ENCODE data around the gene CD101.

The CD101 gene

DNA sequence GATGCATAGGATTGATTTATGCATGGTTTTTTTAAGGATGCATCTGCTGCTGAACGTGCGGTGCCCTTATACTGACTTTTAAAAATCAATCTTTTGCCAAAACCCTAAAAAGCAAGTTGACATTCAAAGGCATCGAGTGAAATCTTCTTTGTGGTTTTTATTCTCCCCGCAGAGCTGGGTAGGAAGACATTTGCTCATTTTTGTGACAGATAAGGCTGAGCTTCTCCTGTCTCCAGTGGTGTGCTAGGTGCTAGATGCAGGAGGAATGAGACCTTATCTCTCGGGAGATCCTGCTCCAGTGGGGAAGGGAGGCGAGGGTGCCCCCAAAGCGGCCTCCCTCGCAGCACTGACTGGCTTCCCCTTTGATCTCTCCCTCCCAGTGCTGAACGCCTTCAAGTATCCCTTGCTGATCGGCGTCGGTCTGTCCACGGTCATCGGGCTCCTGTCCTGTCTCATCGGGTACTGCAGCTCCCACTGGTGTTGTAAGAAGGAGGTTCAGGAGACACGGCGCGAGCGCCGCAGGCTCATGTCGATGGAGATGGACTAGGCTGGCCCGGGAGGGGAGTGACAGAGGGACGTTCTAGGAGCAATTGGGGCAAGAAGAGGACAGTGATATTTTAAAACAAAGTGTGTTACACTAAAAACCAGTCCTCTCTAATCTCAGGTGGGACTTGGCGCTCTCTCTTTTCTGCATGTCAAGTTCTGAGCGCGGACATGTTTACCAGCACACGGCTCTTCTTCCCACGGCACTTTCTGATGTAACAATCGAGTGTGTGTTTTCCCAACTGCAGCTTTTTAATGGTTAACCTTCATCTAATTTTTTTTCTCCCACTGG, 14.9 kb upstream of the CD101 start:
- Histone ChIP-seq H3K27me3 (ENCODE audit: insufficient read depth, low read length) (no peaks in the 10 kb centered on the region), H3K4me1 (ENCODE audit: insufficient read depth, low read length) (peaks cover 4% of the 10 kb centered on the region)

GRCh38 chr1:116987256-116987555, 14.4 kb upstream of the CD101 start:
- Histone ChIP-seq H3K27me3 (ENCODE audit: insufficient read depth, low read length) (no peaks in the 10 kb centered on the region), H3K36me3 (ENCODE audit: insufficient read depth, low read length) (peaks cover 21% of the 10 kb centered on the region), H3K9ac (ENCODE audit: low read depth, low read length) (no peak overlapping the region), H3K4me1 (ENCODE audit: insufficient read depth, low read length) (peaks cover 8% of the 10 kb centered on the region), H3K27ac (ENCODE audit: low read depth, low read length) (no peak overlapping the region), H3K4me3 (ENCODE audit: low read length) (no peak overlapping the region), H3K9me3 (ENCODE audit: insufficient read depth, low read depth, low read length) (no peaks in the 10 kb centered on the region)
- 94% methylated on average over 11 of the region's 11 CpGs for WGBS

More for the DNA sequence above, 14.9 kb upstream of the CD101 start:
- no peak overlapping the region for H3K4me3 ChIP-seq (ENCODE audit: low read length)
- 91% methylated on average over 29 of the region's 29 CpGs for WGBS
- no peak overlapping the region for H3K9ac ChIP-seq (ENCODE audit: low read depth, low read length)
- H3K36me3 ChIP-seq (ENCODE audit: insufficient read depth, low read length) = peaks cover 19% of the 10 kb centered on the region; the same call in 1 of the 2 replicates
- no peak overlapping the region for H3K27ac ChIP-seq (ENCODE audit: low read depth, low read length)
- H3K9me3 ChIP-seq (ENCODE audit: insufficient read depth, low read depth, low read length) = no peaks in the 10 kb centered on the region

GRCh38 chr1:116988248-116988647, 13.3 kb upstream of the CD101 start:
- no peaks in the 10 kb centered on the region for H3K27me3 ChIP-seq (ENCODE audit: insufficient read depth, low read length)
- H3K4me1 ChIP-seq (ENCODE audit: insufficient read depth, low read length) = peaks cover 8% of the 10 kb centered on the region
- H3K27ac ChIP-seq (ENCODE audit: low read depth, low read length) = no peak overlapping the region
- H3K4me3 ChIP-seq (ENCODE audit: low read length) = no peak overlapping the region
- 84% methylated on average over 7 of the region's 7 CpGs for WGBS
- no peak overlapping the region for H3K9ac ChIP-seq (ENCODE audit: low read depth, low read length)
- H3K9me3 ChIP-seq (ENCODE audit: insufficient read depth, low read depth, low read length) = no peaks in the 10 kb centered on the region
- peaks cover 24% of the 10 kb centered on the region for H3K36me3 ChIP-seq (ENCODE audit: insufficient read depth, low read length)

DNA sequence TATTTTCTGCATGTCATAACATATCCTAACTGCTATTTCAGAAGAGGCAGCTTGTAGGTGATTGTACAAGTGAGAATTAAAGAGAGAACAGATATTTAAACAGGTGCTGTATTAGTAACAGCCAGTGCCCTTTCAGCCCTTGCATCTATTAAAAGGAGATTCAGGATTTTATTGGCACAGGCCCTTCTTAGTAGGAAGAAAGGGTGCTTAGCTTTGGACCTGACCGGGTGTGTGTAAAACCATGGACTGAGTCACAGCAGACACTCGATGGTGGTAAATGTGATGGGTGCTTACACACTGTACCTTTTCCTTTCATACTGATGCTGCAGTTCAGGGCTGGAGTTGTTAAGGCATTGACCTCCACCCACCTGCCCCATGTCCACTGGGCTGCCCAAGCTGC, 12.7 kb upstream of the CD101 start:
- H3K9me3 ChIP-seq (ENCODE audit: insufficient read depth, low read depth, low read length) = no peaks in the 10 kb centered on the region
- no peak overlapping the region for H3K9ac ChIP-seq (ENCODE audit: low read depth, low read length)
- no peaks in the 10 kb centered on the region for H3K27me3 ChIP-seq (ENCODE audit: insufficient read depth, low read length)
- WGBS = 100% methylated on average over 2 of the region's 2 CpGs
- H3K27ac ChIP-seq (ENCODE audit: low read depth, low read length) = no peak overlapping the region
- H3K4me3 ChIP-seq (ENCODE audit: low read length) = no peak overlapping the region
- H3K4me1 ChIP-seq (ENCODE audit: insufficient read depth, low read length) = peaks cover 8% of the 10 kb centered on the region
- H3K36me3 ChIP-seq (ENCODE audit: insufficient read depth, low read length) = peaks cover 24% of the 10 kb centered on the region

DNA sequence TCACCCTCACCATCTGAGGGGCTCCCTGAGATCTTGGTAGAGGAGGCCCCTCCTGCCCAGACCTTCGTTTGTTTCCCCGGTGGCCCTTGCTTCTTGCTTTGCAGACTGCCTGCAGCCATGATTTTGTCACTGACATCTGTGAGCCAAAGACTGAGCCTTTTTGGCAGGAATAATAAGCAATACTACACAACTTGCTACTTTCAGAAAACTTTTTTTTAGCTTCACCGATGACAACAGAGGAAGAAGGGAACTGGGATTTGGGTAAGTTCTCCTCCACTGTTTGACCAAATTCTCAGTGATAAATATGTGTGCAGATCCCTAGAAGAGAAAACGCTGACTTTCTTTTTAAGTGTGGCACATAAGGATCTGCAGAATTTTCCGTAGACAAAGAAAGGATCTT, 11.7 kb upstream of the CD101 start:
- peaks cover 8% of the 10 kb centered on the region for H3K4me1 ChIP-seq (ENCODE audit: insufficient read depth, low read length)
- WGBS = 91% methylated on average over 5 of the region's 5 CpGs
- no peak overlapping the region for H3K9ac ChIP-seq (ENCODE audit: low read depth, low read length)
- H3K27ac ChIP-seq (ENCODE audit: low read depth, low read length) = no peak overlapping the region
- no peak overlapping the region for H3K4me3 ChIP-seq (ENCODE audit: low read length)
- H3K36me3 ChIP-seq (ENCODE audit: insufficient read depth, low read length) = peaks cover 16% of the 10 kb centered on the region
- H3K9me3 ChIP-seq (ENCODE audit: insufficient read depth, low read depth, low read length) = no peaks in the 10 kb centered on the region
- H3K27me3 ChIP-seq (ENCODE audit: insufficient read depth, low read length) = no peaks in the 10 kb centered on the region

GRCh38 chr1:116990612-116991151, 10.9 kb upstream of the CD101 start:
- no peaks in the 10 kb centered on the region for H3K27me3 ChIP-seq (ENCODE audit: insufficient read depth, low read length)
- 90% methylated on average over 12 of the region's 12 CpGs for WGBS
- no peak overlapping the region for H3K9ac ChIP-seq (ENCODE audit: low read depth, low read length)
- H3K4me1 ChIP-seq (ENCODE audit: insufficient read depth, low read length) = peaks cover 8% of the 10 kb centered on the region
- H3K9me3 ChIP-seq (ENCODE audit: insufficient read depth, low read depth, low read length) = no peaks in the 10 kb centered on the region
- H3K4me3 ChIP-seq (ENCODE audit: low read length) = no peak overlapping the region
- peaks cover 13% of the 10 kb centered on the region for H3K36me3 ChIP-seq (ENCODE audit: insufficient read depth, low read length)
- no peak overlapping the region for H3K27ac ChIP-seq (ENCODE audit: low read depth, low read length)

GRCh38 chr1:116991171-116991845, 10.3 kb upstream of the CD101 start:
- Histone ChIP-seq H3K27ac (ENCODE audit: low read depth, low read length) (no peak overlapping the region), H3K9me3 (ENCODE audit: insufficient read depth, low read depth, low read length) (no peaks in the 10 kb centered on the region), H3K27me3 (ENCODE audit: insufficient read depth, low read length) (no peaks in the 10 kb centered on the region), H3K9ac (ENCODE audit: low read depth, low read length) (no peak overlapping the region), H3K36me3 (ENCODE audit: insufficient read depth, low read length) (peaks cover 13% of the 10 kb centered on the region), H3K4me1 (ENCODE audit: insufficient read depth, low read length) (peaks cover 8% of the 10 kb centered on the region), H3K4me3 (ENCODE audit: low read length) (no peak overlapping the region)
- 94% methylated on average over 2 of the region's 2 CpGs for WGBS

DNA sequence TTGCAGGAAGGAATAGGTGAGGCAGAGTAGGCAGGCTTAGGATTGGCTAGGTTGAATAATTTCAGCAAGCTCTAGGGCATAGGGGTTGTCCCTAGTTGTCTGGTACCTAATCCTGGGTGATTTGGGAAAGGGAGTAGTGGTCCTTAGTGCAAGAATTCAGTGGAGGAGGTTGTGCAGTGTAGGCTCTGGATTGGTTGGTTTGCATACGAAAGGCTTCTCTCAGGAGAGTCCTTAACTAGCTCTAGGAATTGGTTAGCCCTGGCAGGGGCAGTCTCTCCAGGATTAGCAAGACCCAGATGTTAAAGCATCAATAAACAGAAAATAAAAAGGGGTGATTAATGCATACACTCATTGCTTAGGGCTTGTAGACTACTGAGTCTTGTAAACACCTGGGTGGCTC, 9.6 kb upstream of the CD101 start:
- Histone ChIP-seq H3K4me1 (ENCODE audit: insufficient read depth, low read length) (peaks cover 8% of the 10 kb centered on the region), H3K9me3 (ENCODE audit: insufficient read depth, low read depth, low read length) (no peaks in the 10 kb centered on the region), H3K27me3 (ENCODE audit: insufficient read depth, low read length) (no peaks in the 10 kb centered on the region), H3K36me3 (ENCODE audit: insufficient read depth, low read length) (peaks cover 13% of the 10 kb centered on the region), H3K27ac (ENCODE audit: low read depth, low read length) (no peak overlapping the region), H3K4me3 (ENCODE audit: low read length) (no peak overlapping the region), H3K9ac (ENCODE audit: low read depth, low read length) (no peak overlapping the region)
- WGBS = 88% methylated on average over 1 of the region's 1 CpG

GRCh38 chr1:116993286-116993685, 8.3 kb upstream of the CD101 start:
- no peaks in the 10 kb centered on the region for H3K9me3 ChIP-seq (ENCODE audit: insufficient read depth, low read depth, low read length)
- H3K27me3 ChIP-seq (ENCODE audit: insufficient read depth, low read length) = no peaks in the 10 kb centered on the region
- WGBS = 98% methylated on average over 7 of the region's 7 CpGs
- H3K27ac ChIP-seq (ENCODE audit: low read depth, low read length) = no peak overlapping the region
- H3K36me3 ChIP-seq (ENCODE audit: insufficient read depth, low read length) = peaks cover 13% of the 10 kb centered on the region
- H3K4me3 ChIP-seq (ENCODE audit: low read length) = no peak overlapping the region
- H3K9ac ChIP-seq (ENCODE audit: low read depth, low read length) = no peak overlapping the region
- H3K4me1 ChIP-seq (ENCODE audit: insufficient read depth, low read length) = peaks cover 4% of the 10 kb centered on the region; the same call in 1 of the 2 replicates

- Histone ChIP-seq H3K9me3 (ENCODE audit: insufficient read depth, low read depth, low read length) (no peaks in the 10 kb centered on the region), H3K36me3 (ENCODE audit: insufficient read depth, low read length) (peaks cover 13% of the 10 kb centered on the region), H3K27ac (ENCODE audit: low read depth, low read length) (no peak overlapping the region), H3K9ac (ENCODE audit: low read depth, low read length) (no peak overlapping the region), H3K27me3 (ENCODE audit: insufficient read depth, low read length) (no peaks in the 10 kb centered on the region), H3K4me3 (ENCODE audit: low read length) (no peak overlapping the region), H3K4me1 (ENCODE audit: insufficient read depth, low read length) (peaks cover 4% of the 10 kb centered on the region; the same call in 1 of the 2 replicates)
- 80% methylated on average over 1 of the region's 2 CpGs for WGBS
Measured at GRCh38 chr1:116994411-116994810, 7.1 kb upstream of the CD101 start.

DNA sequence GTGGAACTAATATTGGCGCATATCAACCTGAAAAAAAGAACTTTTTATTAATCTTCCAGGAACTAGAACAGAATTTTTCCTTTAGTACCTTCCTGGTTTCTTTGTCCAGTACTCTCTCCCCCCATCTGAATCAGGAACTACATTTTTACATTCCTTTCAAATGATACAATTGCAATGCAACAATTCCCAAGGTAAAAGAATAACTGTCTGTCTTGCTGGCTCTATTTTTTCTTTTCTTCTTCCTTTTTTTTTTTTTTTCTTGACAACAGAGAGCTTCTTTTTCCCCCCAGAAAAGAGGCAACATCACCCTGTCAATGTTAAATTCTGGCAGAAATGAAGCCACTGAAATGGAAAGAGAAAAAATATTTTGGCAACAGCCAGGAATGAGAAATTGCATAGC, 4.5 kb upstream of the CD101 start:
- peaks cover under 1% of the 10 kb centered on the region; the same call in 1 of the 2 replicates for H3K4me1 ChIP-seq (ENCODE audit: insufficient read depth, low read length)
- H3K27ac ChIP-seq (ENCODE audit: low read depth, low read length) = no peak overlapping the region
- H3K4me3 ChIP-seq (ENCODE audit: low read length) = no peak overlapping the region
- peaks cover 4% of the 10 kb centered on the region for H3K36me3 ChIP-seq (ENCODE audit: insufficient read depth, low read length)
- no peaks in the 10 kb centered on the region for H3K27me3 ChIP-seq (ENCODE audit: insufficient read depth, low read length)
- no peak overlapping the region for H3K9ac ChIP-seq (ENCODE audit: low read depth, low read length)
- WGBS = 97% methylated on average over 1 of the region's 1 CpG
- H3K9me3 ChIP-seq (ENCODE audit: insufficient read depth, low read depth, low read length) = no peaks in the 10 kb centered on the region

Data from HUES64 (cell line).